Measurements from ENCODE around the gene SHH.
A peak's percentile ranks its signal among the peaks of the same experiment; 100 is the strongest.

Gene SHH

DNA sequence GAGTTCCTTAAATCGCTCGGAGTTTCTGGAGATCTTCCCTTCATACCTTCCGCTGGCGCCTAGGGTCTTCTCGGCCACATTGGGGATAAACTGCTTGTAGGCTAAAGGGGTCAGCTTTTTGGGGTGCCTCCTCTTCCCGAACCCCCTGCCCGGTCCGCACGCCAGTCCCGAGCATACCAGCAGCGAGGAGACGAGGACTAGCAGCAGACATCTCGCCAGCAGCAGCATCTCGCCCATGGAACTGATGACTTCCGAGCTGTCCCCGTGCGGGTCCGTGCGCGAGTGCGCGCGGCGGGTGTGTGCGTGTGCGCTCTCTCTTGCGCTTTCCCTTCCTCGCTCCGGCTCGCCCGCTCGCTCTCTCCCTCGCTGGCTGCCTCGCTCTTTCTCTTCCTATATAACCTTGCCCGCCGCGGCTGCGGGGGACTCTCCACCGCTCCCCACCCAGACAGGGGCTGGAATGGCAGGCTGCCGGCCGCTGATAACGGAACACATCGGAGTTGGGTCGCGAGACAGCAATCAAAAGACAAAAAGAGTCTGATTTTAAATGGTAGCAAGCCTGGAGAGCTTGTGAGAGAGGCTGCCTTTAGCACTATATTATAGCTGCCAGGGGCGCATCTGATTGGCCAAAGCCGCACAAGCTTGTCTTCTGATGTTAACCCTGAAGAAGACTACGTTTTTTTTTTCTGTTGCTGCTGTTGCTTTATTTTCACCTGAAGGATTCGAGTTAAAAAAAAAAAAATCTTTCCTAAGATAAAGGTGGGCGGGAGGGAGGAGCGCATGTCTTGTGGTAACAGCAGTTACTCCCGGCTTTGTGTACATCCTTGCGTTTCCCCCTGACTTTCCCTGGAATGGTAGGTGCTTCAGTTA lies at the start of gene SHH:
Gene SHH (minus strand): TSS at position 569 of the 867 bp plus-strand sequence. CDS start 341 bp downstream, at position 228.
- DNase-seq (ENCODE audit: low spot score) = no peak

DNA sequence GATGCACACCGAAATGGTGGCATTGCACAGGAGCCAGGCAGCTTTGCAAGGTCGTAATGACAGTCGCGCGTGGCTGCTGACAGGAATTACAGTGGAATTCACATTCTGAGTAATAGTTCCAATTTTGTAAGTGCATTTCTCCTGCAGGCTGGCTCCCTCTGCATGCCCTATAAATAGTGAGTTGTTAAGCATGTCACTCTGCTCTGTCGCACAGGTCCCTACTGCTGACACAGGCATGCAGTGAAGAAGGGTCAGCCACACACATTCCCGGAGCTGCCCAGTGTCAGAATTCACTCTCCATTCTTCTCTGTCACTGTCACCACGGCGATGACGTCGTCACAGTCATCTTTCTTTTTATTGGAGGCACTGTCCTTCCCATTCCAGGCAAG lies 49.2 kb upstream of the SHH start:
- no peak for DNase-seq (ENCODE audit: low spot score)

DNA sequence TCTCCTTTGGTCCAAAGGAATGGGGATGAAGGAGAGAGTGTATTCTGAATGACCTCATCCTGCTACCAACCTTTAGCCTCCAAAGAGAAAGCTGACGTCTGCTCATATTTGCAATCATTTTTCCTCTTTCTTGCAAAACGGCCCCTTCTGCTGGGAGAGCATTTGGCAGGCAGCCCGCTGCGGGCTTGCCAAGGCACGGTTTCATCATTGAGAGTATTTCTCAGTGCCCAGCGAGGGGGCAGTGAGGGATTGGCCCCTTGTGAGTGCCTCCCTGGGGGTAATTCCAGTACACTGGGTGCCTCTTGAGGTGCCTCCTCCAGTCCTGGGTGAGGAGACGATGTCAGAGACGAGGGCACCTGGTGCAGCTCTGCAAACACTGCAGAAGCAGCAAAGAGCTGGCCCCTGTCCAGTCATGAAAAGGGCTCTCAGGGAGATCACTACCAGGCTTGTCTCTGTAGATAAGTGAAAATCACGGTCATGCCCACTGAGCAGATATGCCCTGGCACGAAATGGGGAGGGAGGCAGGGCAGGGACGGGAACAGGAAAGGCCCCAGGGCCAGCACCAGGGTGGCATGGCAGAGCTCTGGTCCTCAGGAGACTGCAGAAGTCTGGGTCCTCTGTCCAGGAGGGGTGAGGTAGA lies 48.7 kb upstream of the SHH start:
- DNase-seq (ENCODE audit: low spot score) = peak; percentile 24

DNA sequence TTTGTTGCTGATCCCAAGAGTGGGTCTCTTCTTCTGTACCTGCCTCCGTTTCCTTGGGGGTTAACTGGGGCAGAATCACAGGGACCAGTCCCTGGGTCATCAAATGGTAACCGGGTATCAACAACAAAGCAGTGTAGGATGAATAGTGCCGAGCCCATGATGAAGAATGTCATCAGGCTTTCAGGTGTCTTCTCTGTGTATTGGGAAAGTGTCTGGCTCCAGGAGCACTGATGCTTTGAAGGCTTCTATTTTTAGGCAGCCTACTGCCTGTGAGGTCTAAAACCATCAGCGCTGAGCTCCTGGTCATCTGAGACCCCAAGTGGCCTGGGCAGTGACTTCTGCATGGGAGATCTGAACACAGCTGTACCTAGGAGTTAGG lies 48.2 kb upstream of the SHH start:
- DNase-seq (ENCODE audit: low spot score) = no peak

DNA sequence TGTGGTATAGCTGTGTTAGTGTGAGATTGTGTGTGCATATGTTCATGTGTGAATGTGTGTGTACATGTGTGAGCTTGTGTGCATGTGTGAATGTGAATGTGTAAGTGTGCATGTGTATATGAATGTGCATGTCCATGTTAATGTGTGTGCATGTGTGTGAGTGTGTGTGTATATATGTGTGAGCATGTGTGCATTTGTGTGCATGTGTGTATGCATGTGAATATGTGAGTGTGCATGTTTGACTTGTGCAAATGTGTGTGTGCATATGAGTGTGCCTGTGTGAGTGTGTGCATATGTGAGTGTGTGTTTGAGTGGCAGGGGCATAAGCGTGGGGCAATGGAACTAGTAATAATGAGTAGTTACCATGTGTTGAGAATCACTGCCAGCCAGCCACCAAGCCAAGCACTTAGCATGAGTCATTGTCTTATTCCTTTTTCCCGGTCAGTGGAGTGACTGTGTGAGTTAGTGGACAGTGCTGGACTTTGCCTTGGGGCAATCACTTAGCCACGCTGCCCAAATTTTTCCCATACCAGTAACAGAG lies 46.3 kb upstream of the SHH start:
- no peak for DNase-seq (ENCODE audit: low spot score)

DNA sequence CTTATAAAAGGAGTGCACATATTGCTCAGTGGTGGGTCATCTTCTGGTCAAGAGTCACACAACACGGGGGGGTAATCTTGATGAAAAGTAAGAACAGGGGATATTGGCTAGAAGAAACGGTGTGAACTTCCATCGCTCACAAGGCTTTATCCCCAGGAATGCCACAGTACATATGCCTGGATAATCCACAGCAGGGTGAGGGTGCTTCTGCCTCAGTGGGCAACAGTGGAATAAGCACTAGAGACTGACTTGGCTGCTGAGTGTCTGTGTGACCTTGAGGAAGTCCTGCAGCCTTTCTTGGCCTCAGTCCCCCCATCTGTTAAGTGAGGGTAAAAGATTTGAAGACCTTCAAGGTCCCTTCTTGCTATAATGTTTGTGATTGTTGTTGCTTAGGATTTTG lies 44.9 kb upstream of the SHH start:
- no peak for DNase-seq (ENCODE audit: low spot score)

DNA sequence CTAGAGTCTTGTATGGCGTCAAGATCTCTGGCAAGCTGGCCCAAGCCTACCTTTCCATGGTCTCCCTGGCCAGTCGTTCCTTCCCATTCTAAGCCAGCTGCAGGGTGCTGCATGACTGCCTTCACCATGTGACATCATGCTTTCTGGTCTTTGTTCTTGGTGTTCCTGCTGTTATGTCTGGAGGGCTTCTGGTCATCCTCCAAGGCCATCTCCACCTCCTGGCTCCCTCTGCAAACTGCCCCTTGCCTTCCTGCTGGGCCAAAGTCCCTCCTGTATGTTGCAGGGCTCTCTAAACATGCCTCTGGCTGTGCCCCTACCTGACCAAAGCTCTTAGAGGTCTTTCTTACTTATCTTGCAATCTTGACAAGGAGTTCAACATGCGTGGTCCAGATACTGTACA lies 44.4 kb upstream of the SHH start:
- DNase-seq (ENCODE audit: low spot score) = no peak

DNA sequence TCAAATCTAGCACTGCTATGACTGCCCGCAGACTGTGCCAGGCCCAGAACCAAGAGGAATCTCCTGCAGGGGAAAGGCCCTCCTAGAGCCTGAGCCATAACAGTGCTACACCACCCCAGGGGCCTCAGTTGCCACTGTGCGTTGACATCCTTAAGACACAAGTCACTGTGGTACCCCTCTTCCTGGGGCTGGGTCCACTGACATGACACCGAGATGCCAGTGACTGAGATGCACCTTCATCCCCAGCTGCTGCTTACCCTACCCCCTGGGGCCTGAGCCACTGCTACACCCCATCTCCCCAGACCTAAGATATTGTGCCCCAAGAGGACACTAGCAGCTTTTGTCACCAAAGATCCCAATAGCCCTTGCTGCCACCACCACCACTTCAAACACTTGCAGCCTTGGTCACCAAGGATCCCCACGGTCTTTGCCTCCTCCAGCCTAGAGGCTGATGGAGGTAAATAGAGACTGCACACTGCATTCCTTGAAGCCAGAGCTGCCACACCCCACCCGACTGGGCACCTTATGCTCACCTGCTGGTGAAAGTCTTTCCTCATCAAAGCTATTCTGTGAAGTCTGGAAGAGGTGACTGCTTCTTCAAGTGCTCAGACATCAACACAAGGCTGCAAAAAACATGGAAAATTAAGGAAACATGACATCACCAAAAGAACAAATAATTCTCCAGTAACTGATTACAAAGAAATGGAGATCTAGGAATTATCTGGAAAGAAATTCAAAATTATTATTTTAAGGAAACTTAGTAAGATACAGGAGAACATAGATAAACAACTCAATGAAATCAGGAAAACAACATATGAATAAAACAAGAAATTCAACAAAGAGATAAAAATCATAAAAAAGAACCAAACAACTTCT lies 40.4 kb upstream of the SHH start:
- DNase-seq (ENCODE audit: low spot score) = no peak

DNA sequence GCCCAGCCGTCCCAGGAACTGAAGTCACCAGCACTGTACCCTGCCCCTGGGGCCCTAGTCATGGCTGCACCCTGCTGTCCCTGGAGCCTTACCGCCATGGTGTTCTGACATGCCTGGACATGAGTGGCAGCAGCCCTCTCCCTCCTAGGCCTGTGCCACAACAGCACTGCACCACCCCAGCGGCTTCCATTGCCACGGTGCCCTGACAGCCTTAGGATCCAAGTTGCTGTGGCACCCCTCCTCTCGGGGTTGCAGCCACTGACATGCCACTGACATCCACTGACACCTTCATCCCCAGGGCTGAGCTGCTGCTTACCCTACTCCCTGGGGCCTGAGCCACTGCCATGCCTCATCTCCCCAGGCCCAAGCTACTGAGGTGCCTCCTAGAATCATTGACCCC lies 39.6 kb upstream of the SHH start:
- DNase-seq (ENCODE audit: low spot score) = no peak

DNA sequence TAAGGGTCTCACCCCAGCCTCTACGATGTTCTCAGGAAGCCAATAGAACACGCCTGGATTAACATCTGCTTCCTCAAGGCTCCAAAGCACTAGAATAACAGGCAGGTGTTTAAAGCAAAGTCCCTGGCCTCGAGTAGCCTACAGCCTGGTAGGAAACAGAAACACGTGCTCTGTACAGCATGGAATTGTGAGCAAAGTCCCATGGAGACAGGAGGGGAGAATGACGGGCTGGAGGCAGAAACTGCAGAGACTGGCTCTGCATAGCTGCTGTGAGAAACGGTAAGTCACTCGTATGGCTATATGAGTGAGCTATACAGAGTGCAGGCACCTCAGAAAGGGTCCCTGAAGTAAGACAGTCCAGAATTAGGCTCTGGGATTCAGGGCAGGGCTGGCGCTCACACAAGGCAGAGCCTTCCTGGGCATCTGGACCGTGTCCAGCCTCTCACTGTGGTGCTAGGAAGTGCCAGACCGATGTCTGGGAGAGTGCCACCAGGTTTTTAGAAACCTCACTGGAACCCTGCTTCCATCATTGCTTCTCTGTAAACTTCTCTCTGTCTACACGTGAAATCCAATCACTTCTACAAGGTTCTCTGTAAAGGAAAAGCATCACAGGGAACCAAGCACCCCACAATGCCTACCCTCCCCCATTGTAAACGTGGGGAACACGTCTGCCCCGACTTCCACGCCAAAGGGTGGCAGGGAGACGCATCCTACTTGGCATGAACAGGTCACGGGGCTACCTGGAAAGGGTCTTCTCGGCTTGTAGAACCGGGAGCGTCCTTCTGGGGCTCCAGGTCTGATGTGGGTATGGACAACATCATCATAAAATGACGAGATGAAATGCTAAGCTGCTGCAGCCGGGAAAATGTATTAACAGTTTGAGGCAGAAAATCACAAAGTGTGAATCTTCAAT lies 38.8 kb upstream of the SHH start:
- DNase-seq (ENCODE audit: low spot score) = no peak

DNA sequence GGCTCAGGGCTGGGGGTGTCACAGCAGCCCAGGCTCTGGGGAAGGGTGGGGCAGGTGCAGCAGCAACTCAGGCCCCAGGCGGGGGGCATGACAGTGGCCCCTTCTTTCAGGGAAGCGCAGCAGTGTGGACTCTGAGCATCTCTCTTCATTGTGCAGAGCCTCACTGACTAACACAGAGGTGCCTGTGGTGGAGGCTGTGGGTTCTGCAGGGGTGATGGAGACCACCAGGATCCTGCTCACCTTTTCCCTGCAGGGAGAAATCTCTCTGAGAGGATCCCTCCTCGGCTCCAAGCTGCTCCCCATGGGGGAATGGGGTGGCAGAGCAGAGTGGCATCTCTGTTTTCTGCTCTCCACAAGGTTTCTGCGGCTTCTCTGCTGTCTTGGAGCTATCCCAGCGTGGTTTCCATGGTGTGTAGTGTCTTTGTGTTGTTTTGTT lies 37.8 kb upstream of the SHH start:
- DNase-seq (ENCODE audit: low spot score) = no peak

DNA sequence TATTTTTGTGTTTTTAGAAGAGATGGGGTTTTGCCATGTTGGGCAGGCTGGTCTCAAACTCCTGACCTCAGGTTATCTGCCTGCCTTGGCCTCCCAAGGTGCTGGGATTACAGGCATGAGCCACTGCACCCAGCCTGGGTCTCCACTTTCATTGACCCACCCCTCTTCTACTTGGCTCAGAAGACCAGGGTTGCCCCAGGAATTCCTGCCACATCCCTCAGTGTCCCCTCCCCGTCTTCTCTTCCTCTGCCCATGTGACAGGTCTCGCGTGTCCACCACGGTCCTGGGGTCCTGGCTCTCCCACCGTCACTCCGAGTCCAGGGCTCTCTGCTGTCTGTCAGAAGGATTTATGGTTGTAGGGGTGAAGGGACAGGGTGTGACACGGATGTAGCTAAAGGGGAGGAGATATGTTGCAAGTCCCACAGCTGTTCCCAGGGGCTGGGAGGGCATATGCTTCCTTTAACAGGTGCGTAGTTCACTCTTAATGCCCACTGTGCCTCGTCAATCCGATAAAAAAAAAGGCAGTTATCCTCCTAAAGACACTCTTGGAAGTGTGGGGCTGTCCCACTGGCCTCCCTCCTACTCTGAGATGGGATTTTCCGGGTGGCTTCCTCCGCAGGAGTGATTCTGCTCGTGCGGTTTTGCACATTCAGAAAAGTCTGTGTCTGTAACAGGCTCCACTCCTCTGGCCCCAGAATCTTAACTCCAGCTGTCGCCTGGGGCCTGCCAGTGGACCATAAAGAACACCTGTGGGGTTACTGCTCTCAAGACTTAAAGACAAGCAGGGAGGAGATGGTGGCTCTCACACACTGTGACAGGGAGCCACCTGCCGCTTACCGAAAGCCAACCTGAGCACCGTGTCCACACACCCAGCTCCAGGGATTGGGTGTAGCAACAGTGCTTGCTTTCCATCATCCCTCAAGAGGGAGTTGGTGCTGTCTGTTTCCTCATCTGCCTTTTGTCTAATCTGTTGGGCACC lies 36.7 kb upstream of the SHH start:
- DNase-seq (ENCODE audit: low spot score) = no peak

DNA sequence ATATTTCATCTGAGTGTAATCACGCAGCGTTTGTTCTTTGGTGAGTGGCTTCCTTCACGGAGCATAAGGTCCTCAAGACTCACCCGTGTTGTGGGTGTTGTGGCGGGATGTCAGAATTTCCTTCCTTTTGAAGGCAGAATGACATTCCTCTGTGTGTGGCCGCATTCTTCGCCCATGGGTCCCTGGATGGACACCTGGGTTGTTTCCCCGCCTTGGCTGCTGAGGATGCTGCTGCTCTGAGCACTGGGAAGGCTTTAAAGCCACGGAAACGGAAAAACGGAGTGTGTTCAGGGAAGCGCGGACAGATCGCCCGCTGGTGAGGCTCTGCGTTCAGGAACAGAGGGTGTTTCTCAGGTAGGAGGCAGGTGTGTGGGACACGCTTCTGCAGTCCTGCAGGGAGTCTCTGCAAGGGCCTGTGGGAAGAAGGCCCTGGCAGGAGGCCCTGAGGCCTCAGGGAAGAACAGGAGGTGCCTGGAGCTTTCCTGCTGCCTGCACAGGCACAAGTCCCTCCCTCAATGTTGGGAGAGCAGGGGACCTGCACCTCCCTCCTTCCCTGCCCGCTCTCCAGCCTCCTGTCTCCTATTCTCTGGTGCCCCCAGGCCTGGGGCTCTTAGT lies 35.7 kb upstream of the SHH start:
- DNase-seq (ENCODE audit: low spot score) = no peak

DNA sequence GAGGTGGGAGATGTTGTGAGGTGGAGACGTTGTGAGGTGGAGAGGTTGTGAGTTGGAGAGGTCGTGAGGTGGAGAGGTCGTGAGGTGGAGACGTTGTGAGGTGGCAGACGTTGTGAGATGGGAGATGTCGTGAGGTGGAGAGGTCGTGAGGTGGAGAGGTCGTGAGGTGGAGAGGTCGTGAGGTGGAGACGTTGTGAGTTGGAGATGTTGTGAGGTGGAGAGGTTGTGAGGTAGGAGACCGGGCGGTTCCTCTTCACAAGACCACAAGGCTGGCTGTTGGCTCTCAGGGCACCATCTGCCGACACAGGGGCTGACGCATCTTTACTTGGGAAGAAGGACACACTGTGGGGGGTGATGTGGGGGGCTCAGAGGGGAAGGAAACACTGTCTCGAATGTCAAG lies 34.7 kb upstream of the SHH start:
- DNase-seq (ENCODE audit: low spot score) = no peak

DNA sequence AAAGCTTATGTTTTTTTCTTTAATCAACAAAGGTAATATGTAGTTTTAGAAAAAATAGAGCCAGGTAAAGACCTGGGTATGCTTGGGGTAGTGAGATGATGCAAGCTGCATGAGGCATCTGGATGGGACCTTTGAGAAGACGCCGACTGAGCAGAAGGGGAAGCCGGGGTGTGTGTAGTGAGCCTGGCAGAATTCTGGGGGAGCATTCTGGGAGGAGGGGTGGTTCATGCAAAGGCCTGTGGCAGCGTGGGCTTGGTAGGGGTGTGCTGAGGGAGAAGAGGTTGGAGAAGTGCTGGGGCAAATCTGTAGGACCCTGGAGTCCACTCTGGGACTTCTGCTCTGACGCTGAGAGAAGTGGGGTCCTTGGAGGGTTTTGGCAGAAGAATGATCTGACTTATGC lies 33.9 kb upstream of the SHH start:
- DNase-seq (ENCODE audit: low spot score) = no peak

DNA sequence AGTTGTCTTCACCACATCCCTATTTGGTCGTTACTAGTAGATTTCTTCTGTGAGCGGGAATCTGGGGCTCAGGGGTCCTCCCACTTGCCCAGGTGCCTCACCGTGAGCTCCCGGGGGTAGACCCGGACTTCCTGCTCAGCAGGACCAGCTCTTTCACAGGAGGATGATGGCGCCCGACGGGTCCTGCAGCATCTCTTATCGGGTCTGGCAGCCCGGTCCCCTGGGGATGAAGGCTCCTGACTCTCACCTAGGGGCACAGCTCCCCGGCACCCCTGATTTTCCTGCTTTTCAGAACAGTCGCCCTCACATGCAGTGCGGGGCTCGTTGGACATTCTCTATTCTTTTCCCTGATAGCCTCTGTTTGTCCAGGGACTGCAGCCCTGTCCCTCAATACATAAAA lies 33.0 kb upstream of the SHH start:
- DNase-seq (ENCODE audit: low spot score) = no peak

DNA sequence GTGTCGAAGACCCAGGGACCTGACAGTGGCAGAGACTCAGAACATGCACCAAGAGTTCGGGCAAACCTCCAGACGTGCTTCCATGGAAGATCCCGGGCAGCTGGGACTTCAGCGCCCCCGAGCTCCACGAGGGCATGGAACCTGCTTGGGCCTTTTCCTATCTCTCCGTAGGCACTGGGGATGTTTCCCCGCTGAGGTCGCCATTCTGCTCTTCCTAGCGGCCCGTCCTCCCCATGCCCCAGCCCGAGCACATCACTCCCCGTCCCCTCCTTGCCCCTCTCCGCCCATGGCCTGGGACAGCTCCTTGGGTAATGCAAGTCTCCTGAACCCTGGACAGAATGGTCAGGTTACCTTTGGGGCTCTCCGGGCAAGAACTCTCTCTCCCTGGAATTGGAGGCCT lies 32.3 kb upstream of the SHH start:
- DNase-seq (ENCODE audit: low spot score) = no peak

DNA sequence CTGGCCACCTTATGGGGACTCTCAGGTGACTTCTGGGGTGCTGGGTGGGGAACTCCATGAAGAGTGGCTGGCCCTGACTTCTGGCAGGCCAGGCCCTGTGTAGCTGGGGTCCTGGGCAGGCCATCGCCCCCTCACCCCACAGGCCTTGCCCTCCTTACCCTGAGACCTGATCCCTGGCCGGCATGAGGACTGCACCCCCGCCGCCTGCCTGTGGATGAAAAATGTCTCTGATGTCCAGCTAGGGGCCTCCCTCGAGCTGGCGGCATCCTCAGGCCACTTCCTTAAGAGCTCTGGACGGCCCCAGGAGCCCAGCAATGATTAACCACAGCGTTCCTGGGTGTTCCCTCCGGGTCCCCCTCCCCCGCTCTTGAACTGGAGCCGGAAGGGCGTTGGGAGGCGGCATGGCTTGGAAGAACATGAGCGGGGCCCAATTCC lies 31.8 kb upstream of the SHH start:
- DNase-seq (ENCODE audit: low spot score) = no peak

DNA sequence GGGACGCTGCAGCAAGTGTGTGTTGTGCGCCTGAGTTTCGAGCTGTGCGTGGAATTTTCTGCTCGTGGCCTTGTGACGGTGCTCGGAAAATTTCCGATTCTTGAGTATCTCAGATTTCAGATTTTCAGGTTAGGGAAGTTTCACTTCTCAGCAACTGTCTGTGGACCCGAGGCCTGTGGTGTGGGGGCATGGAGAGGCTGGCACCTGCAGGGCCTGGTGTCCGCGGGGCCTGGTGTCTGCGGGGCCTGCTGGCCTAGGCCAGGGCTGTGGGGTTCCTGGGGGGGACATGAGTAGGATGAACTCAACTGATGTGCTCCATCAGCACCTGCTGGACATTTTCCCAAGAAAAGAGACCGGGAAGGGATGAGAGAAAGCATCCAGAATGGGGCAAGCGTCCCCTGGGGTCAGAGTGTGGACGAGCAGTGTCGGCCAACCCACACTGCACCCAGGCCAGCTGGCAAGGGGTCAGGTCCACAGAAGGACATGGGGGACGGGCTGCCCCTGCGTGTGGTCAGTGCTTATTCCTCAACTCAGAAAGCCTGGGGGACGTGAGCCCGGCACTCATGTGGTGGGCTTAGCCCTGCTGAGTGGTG lies 31.3 kb upstream of the SHH start:
- DNase-seq (ENCODE audit: low spot score) = no peak
